Medulla oblongata (tissue), 1 donor: ENCODE data around the gene MINDY1.
A peak's percentile ranks its signal among the peaks of the same experiment; 100 is the strongest.

Source experiments
- DNase-seq: peaks from one replicate; pipeline ENCODE4 v3.0.0-alpha.2; 2015; ENCODE audit errors: extremely low spot score

Gene MINDY1

GRCh38 chr1:150985179-150985825, 21.4 kb downstream of the MINDY1 start:
- DNase-seq = no peak

GRCh38 chr1:150981805-150982712, 24.6 kb downstream of the MINDY1 start, which contains the start of gene ANXA9:
Gene ANXA9, plus strand, starts transcription at chr1:150982292. Its CDS starts 814 bp downstream, at chr1:150983106.
- no peak for DNase-seq

- no peak for DNase-seq
Observed at GRCh38 chr1:150981177-150981804, 25.4 kb downstream of the MINDY1 start.

GRCh38 chr1:150979092-150980056, 27.3 kb downstream of the MINDY1 start:
- peak; percentile 97 for DNase-seq

- DNase-seq = peak; percentile 91
Observed at GRCh38 chr1:150976879-150977694, 29.6 kb downstream of the MINDY1 start.

- no peak for DNase-seq
Observed at GRCh38 chr1:150976401-150976821, 30.3 kb downstream of the MINDY1 start.

GRCh38 chr1:150974580-150975478, 31.9 kb downstream of the MINDY1 start, which contains the start of gene CERS2:
Gene CERS2, minus strand, starts transcription at chr1:150974835. Its CDS starts 5,745 bp downstream, at chr1:150969090.
- peak; percentile 74 for DNase-seq

- no peak for DNase-seq
Observed at GRCh38 chr1:150973836-150974579, 32.7 kb downstream of the MINDY1 start.

- DNase-seq = no peak
Observed at GRCh38 chr1:150973258-150973835, 33.4 kb downstream of the MINDY1 start.

GRCh38 chr1:150972417-150972940, 34.2 kb downstream of the MINDY1 start:
- no peak for DNase-seq

- DNase-seq = no peak
Observed at GRCh38 chr1:150971583-150972416, 34.9 kb downstream of the MINDY1 start.

- no peak for DNase-seq
Observed at GRCh38 chr1:150970808-150971582, 35.7 kb downstream of the MINDY1 start.

GRCh38 chr1:150969626-150970025, 37.1 kb downstream of the MINDY1 start:
- no peak for DNase-seq

GRCh38 chr1:150968491-150968890, 38.2 kb downstream of the MINDY1 start:
- DNase-seq = peak; percentile 89

GRCh38 chr1:150967936-150968335, 38.8 kb downstream of the MINDY1 start:
- DNase-seq = no peak

GRCh38 chr1:150966011-150966410, 40.7 kb downstream of the MINDY1 start:
- DNase-seq = peak; percentile 53
